Superior temporal gyrus (tissue), 1 donor: ENCODE measurements around the gene TENM4.

Experiments used
- DNase-seq: peaks from one replicate; pipeline ENCODE4 v3.0.0-alpha.2; 2016; ENCODE audit errors: extremely low spot score

TENM4 gene

GRCh38 chr11:78938036-78938435 lies 502.8 kb downstream of the TENM4 start:
- no peak for DNase-seq

DNA sequence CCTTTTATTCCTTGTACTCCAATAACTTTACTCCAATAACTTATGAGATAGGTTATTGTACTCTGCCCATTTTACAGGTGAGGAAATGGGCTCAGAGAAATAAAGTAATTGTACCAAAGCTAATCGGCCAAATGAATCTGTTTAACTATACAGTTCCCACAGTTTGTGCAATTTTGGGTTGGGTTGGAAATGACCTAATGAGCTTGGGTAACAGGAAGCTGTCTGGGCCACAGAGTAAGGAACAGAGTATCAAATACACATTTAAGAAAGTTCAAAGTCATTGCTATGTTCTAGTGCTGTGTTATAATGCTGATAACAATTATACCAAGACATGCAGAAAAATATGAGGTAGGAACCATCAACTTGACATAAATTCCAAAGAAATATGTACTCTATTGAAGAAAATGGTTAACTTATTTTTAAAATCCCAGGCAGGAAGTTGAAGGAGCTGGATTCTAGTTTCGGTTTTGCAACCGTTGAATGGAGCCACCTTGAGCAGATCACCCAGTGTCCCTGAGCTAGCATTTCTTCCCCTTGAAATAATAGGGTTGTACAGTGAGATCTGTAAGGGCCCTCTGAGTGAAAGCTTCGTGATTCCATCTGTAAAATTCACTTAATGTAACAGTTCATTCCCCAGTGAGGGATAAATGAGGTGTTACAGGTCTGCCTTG lies 505.3 kb downstream of the TENM4 start:
- no peak for DNase-seq

DNA sequence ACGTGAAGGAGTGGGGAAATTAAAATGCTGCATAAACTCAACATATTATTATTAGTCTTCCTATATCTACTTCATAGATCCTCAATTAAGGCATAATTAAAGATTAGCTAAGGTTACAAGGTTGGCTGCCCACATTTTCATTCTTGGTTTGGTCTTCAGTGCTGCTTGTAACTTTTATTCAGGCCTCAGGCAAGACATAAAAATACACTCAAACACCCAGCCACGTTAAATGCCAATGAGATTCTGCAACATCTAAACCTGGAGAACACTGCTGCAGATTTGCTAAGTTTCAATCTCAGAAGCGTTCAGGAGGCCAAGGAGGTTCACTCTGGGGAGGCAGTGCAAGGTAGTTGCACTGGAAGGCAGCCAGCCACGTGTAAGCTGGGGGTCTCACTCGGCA lies 507.5 kb downstream of the TENM4 start:
- DNase-seq = no peak

DNA sequence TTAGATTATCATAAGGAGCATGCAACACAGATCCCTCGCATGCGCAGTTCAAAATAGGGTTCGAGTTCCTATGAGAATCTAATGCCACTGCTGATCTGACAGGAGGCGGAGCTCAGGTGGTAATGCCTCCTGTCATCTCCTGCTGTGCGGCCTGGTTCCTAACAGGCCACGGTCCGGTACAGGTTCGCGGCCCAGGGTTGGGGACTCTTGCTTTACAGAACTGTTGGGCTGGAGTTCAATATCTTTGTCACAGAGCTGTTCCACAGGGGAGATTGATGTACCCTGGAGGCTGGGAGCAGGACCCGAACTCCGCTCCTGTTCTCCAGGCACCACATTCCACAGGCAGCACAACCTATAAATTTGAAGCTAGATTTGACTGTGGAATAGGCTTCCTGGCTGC lies 508.1 kb downstream of the TENM4 start:
- no peak for DNase-seq

- no peak for DNase-seq
Observed at GRCh38 chr11:78931891-78932290, 508.9 kb downstream of the TENM4 start.

DNA sequence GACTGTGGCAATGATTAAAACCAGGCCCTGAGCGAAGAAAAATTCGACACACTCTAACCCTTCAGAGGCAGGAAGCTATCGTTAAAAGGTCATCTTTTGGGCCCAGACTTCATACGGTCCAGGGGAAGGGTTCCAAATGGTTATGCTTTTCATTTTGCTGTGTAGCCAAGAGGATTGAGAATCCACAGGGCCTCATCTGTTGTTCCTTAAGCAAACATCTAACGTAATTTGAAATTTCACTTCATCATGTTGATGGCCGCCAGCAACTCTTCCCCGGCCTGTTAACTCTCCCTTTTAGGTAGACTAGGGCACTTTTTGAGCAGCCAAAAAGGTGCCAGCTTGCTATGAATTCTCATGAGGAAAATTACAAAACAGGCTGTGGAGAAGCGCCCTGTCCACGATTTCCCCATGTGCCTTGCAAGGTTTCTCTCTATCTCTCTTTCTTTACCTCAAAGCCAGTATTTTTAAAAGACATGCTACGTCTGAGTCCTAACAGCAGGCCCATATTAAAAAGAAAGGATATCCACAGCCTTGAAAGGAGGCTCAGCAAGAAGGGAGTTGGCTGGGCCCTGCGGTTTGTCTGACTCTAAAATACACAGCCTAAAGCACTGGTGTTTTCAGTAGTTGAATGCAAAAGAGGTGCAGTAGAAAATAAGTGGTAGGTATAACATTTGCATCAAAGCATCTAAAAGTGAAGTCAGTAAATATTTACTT lies 509.9 kb downstream of the TENM4 start:
- DNase-seq = no peak

DNA sequence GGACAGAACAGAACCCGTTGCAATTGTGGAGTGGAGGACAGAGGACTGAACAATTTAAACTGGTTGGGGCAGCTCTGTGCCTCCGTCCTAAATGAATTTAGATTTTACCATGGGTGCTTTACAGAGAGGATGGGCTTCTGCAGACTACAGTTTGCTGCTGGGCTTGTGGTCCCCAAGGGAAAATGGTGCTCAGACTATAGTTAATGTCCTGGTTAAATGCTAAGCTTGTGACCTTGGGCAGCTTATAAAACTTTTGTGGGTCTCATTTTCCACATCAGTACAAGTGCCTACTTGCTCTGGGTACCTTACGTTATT lies 511.0 kb downstream of the TENM4 start:
- DNase-seq = no peak

- DNase-seq = no peak
Observed at GRCh38 chr11:78929207-78929905, 511.5 kb downstream of the TENM4 start.

DNA sequence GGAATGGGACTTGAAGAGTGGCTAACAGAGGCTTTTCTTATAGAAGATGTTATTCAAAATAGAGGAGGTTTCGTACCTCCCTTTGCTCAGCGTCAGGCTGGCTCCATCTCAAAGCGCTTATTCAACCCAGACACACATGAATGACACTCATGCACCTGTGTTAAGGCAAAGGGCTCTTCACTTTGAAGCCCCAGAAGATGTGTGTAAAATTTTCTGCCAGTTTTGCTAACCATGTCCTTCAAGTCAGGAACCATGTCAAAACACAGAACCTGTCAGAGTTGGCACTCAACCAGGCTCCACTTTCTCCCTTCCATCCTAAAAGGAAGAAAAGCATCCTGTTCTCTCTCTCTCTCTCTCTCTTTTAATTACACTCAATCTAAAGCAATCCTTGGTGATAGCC lies 513.3 kb downstream of the TENM4 start:
- DNase-seq = no peak

GRCh38 chr11:78926633-78927338 lies 514.0 kb downstream of the TENM4 start:
- no peak for DNase-seq

DNA sequence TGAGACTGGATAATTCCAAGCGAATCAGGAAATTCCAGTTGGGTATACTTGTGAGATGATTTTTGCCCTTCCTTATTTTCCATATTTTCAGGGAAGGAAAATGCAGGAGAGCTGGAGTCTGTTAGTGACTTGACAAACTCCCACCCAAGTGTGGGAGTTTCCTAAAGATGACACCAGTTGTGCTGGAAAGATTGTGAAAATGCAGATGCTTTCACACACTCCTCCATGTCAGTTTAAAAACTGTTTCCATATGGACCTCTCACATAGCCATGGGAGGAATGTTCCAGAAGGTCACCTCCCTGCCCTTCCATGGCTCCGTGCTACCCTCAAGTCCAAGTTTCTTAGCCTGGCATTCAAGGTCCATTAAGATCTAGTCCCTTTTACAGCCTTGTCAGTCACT lies 515.4 kb downstream of the TENM4 start:
- DNase-seq = no peak

- no peak for DNase-seq
Observed at GRCh38 chr11:78922859-78923625, 517.8 kb downstream of the TENM4 start.

GRCh38 chr11:78921509-78921908 lies 519.3 kb downstream of the TENM4 start:
- DNase-seq = no peak

DNA sequence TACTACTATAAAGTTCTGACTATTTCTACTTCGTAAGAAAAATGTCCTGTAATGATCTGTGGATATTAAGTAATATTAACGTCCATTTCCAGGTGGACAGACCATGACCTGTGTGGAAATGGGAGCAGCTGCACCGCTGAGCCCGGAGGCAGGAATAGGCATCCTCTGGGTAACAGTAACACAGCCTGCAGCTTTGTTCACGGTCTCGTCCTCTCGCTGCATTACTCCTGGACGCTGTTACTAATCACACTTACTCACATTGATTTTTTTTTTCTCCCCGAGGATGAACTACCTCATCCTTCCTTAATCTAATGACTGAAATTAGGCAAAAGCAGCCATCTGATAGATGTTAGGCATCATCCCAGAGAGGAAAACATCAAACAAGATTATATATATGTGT lies 520.5 kb downstream of the TENM4 start:
- no peak for DNase-seq

GRCh38 chr11:78916759-78917158 lies 524.1 kb downstream of the TENM4 start:
- DNase-seq = no peak

GRCh38 chr11:78914503-78914902 lies 526.3 kb downstream of the TENM4 start:
- no peak for DNase-seq

DNA sequence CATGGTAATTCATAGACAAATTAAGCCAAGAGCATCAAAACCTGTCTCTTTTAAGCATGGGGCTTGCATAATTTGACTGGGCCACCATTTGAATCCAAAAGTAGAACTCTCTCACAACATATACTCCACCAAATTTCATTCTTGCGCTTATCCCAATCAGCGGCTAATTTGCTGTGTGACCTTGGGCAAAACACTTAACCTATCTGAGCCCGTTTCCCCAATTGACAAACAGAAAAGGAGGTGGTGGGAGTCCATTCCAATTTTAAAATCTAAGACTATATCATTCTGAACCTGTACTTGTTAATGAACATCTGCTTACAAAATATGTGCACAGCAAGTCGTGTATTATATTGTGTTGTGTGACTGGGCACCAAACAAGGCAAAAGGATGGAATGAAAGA lies 528.1 kb downstream of the TENM4 start:
- DNase-seq = no peak

DNA sequence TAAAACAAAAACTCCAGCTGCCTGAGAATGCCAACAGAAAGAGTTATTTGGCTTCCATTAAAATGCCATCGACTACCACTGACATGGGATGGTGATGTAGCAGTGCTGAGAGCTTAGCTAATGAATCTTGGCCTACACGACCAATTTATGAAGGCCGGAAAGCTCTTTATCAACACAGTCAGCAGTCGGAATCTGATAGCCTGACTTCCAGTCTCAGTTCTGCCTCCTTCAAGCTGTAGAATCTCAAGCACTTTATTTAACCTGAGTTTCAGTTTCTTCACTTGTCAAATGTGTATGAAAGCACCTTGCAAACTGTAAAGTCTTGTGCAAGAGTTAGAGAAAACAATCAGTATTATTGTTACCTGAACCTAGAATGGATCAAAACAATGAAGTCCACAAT lies 530.5 kb downstream of the TENM4 start:
- DNase-seq = no peak

DNA sequence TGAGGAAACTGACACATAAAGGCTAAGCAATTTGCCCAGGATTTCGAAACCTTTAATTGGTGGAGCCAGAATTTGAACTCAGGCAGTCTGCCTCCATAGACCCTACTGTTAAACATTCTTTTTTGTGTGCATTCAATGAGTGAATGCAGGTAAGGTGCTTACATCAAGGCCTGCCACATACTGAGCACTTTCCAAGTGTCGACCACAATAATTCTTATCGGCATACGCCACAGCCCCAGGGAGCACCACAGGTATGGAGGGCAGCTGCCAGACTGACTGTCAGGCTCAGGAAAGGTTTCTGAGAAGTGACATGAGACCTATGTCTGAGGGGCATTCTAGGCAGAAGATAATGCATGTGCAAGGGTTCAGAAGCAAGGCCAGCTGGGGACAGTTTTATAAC lies 531.4 kb downstream of the TENM4 start:
- no peak for DNase-seq

- no peak for DNase-seq
Observed at GRCh38 chr11:78907636-78908035, 533.2 kb downstream of the TENM4 start.

DNA sequence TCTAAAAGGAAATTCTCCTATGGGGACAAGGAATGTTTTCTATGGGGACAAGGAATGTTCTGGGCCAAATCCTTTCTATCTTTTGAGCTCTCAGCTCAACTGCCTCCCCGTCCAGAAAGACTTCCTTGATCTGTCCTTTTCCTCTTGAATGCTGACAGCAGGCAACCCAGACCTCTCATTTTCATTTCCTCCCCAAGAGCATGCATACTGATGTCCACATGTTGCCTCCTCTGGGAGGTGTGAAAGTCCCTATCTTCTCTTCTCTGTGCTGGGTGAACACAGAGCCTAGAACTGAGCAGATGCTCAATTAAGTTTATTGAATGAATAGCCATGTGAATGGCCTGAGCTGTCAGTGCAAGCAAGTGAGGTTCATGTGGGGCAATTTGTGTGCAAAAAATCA lies 534.3 kb downstream of the TENM4 start:
- no peak for DNase-seq

- DNase-seq = no peak
Observed at GRCh38 chr11:78905756-78906155, 535.1 kb downstream of the TENM4 start.
